B cell (primary cell): ENCODE data around the gene SLC5A2. TPM values are rescaled to one million over a fixed set of nuclear protein-coding genes. Genes with fewer than 3 reads are reported as not detected.

ENCODE experiments used
- ATAC-seq: fragments of 200-7000 bp; cut with Tn5 transposase; one replicate; pipeline ENCODE4 v1.10.0; 2021; ENCODE audit warnings: low read depth, mild to moderate bottlenecking, moderate number of reproducible peaks, moderate library complexity
- CTCF ChIA-PET: fragments of 350-600 bp; sonication (Branson Sonifier 250); formaldehyde crosslinking; loops from one replicate; lab custom pipeline; 2021; ENCODE audit warnings: antibody characterized with exemption, inconsistent platforms; lab: Charles Lee
- POLR2A ChIA-PET: fragments of 350-600 bp; sonication (Branson Sonifier 250); formaldehyde crosslinking; loops from one replicate; lab custom pipeline; 2021; ENCODE audit warnings: antibody characterized with exemption; lab: Charles Lee
- DNase-seq: peaks from one replicate; pipeline ENCODE4 v3.0.0; 2013
- H2AFZ ChIP-seq: 2 replicates; pipeline ENCODE4 v1.6.1; 2012; ENCODE audit warnings: mild to moderate bottlenecking, low read depth, low read length; ENCODE audit not compliant: insufficient read depth, poor library complexity, severe bottlenecking
- H3K27ac ChIP-seq, 2 donors: 1 replicate in 1 of 2; 2 replicates in 1 of 2; pipeline ENCODE4 v1.5.1; 2012 to 2013; ENCODE audit warnings: low read length in 2 of 2, mild to moderate bottlenecking in 2 of 2, moderate library complexity in 1 of 2
- H3K27me3 ChIP-seq, 4 experiments: fragments of 200-600 bp in 1 of 4; sonication (generic) in 1 of 4; replicated peaks in 1 of 4; 1 replicate in 2 of 4; 2 replicates in 2 of 4; pipeline versions ENCODE4 v1.6.1 to v1.7.0; 2013 to 2016; ENCODE audit warnings: low read length in 3 of 4, mild to moderate bottlenecking in 2 of 4, mixed read lengths in 1 of 4, moderate library complexity in 1 of 4; ENCODE audit not compliant: insufficient read depth in 4 of 4, control insufficient read depth in 3 of 4; ENCODE audit errors: control extremely low read depth in 1 of 4
- H3K36me3 ChIP-seq, 2 experiments: replicated peaks in 1 of 2; 1 replicate in 1 of 2; 2 replicates in 1 of 2; pipeline versions ENCODE4 v1.6.1 to v1.7.1; 2013; ENCODE audit warnings: low read length in 1 of 2; ENCODE audit not compliant: insufficient read depth in 2 of 2, control insufficient read depth in 1 of 2; ENCODE audit errors: control extremely low read depth in 1 of 2, extremely low read depth in 1 of 2
- H3K4me1 ChIP-seq, 2 donors: fragments of 200-600 bp in 1 of 2; sonication (generic) in 1 of 2; 1 replicate in 1 of 2; 2 replicates in 1 of 2; pipeline versions ENCODE4 v1.5.1 to v1.6.1; 2013 to 2017; ENCODE audit warnings: low read length in 2 of 2; ENCODE audit not compliant: control insufficient read depth in 2 of 2, insufficient read depth in 2 of 2
- H3K4me2 ChIP-seq: replicated peaks from 2 replicates; pipeline ENCODE3; 2012; ENCODE audit warnings: mild to moderate bottlenecking, low read depth, low read length; ENCODE audit not compliant: poor library complexity, severe bottlenecking
- H3K4me3 ChIP-seq, 5 experiments: fragments of 200-600 bp in 1 of 5; sonication (generic) in 1 of 5; 1 replicate in 3 of 5; 2 replicates in 2 of 5; pipeline versions ENCODE4 v1.5.1 to v1.7.0; 2011 to 2016; ENCODE audit warnings: low read length in 4 of 5, mild to moderate bottlenecking in 4 of 5, low read depth in 2 of 5, control low read depth in 1 of 5, moderate library complexity in 1 of 5; ENCODE audit not compliant: insufficient read depth in 1 of 5; ENCODE audit errors: control extremely low read depth in 1 of 5, extremely low read depth in 1 of 5
- H3K79me2 ChIP-seq: fragments of 200-600 bp; sonication (generic); one replicate; pipeline ENCODE4 v1.6.0; 2016; ENCODE audit warnings: low read length; ENCODE audit not compliant: control insufficient read depth, insufficient read depth
- H3K9ac ChIP-seq: fragments of 200-600 bp; sonication (generic); 2 replicates; pipeline ENCODE4 v1.6.1; 2017; ENCODE audit warnings: mild to moderate bottlenecking, low read length, moderate library complexity
- H3K9me3 ChIP-seq, 3 donors: one replicate each; pipeline versions ENCODE4 v1.6.1 to v1.7.1; 2013; ENCODE audit warnings: low read length in 2 of 3; ENCODE audit not compliant: control insufficient read depth in 2 of 3, insufficient read depth in 1 of 3; ENCODE audit errors: control extremely low read depth in 1 of 3
- H4K20me1 ChIP-seq: 2 replicates; pipeline ENCODE4 v1.6.0; 2012; ENCODE audit warnings: mild to moderate bottlenecking, low read length; ENCODE audit not compliant: insufficient read depth, control insufficient read depth, poor library complexity, severe bottlenecking
- H3K27ac Mint-ChIP-seq: one replicate; pipeline ENCODE4 v1.8.0; 2021; ENCODE audit warnings: mixed read lengths
- H3K27me3 Mint-ChIP-seq: one replicate; pipeline ENCODE4 v1.8.0; 2021; ENCODE audit warnings: mixed read lengths
- H3K4me1 Mint-ChIP-seq: one replicate; pipeline ENCODE4 v1.8.0; 2021; ENCODE audit warnings: mixed read lengths
- H3K4me3 Mint-ChIP-seq: one replicate; pipeline ENCODE4 v1.8.0; 2021; ENCODE audit warnings: mixed read lengths
- H3K9me3 Mint-ChIP-seq: one replicate; pipeline ENCODE4 v1.8.0; 2022; ENCODE audit warnings: mixed read lengths; ENCODE audit not compliant: insufficient read depth
- CTCF ChIP-seq: fragments of 200-600 bp; IDR thresholded peaks from one replicate; pipeline ENCODE4 v1.8.0; 2022; ENCODE audit warnings: antibody characterized with exemption, mild to moderate bottlenecking
- EZH2 ChIP-seq: IDR thresholded peaks from 2 replicates; pipeline ENCODE4 v1.6.1; 2012; ENCODE audit warnings: borderline replicate concordance, low read depth, mild to moderate bottlenecking, moderate library complexity, low read length; ENCODE audit not compliant: insufficient read depth, poor library complexity, severe bottlenecking
- WGBS: methylation state at CpG from one replicate; pipeline ENCODE4 v1.1.5; 2013; ENCODE audit warnings: missing lambda C conversion rate; ENCODE audit not compliant: insufficient coverage; 5-methylcytosine and 5-hydroxymethylcytosine counted together
- intact Hi-C: fragments of 100-400 bp; cut with micrococcal nuclease; formaldehyde crosslinking; loops from one replicate; pipeline ENCODE4 v1.10.0; 2022
- polyA plus RNA-seq: library from polyadenylated mRNA; depleted of rRNA; stranded (reverse); fragments of >200 nt; gene quantifications from 2 replicates; pipeline ENCODE4 v1.2.3, GENCODE V29; 2012
- total RNA-seq, 2 donors: library from RNA; stranded (reverse); fragments of 120-200 nt in 1 of 2; gene quantifications; 1 replicate in 1 of 2; 2 replicates in 1 of 2; pipeline versions ENCODE4 v1.2.3 to v1.2.4, GENCODE V29; 2013 to 2022

The SLC5A2 gene
- total and polyA plus RNA-seq, 2 donors (not counting 1 experiment from before 2014, with no cell fraction given), result 0.67 to 0.69 TPM

- H3K9ac ChIP-seq, result no peak overlapping the region
- H3K4me3 ChIP-seq, result peak overlapping the region in 1 of 5 experiments; percentile 38
- H3K27me3 ChIP-seq, result peaks cover 0 to 39% (median 20%) of the 10 kb centered on the region in 4 experiments
- Mint-ChIP-seq H3K9me3 (no peaks in the 10 kb centered on the region), H3K27me3 (peaks cover 46% of the 10 kb centered on the region), H3K4me3 (no peak overlapping the region), H3K27ac (no peak overlapping the region), H3K4me1 (peaks cover 2% of the 10 kb centered on the region)
- no peaks in the 10 kb centered on the region for H3K36me3 ChIP-seq
- peaks cover 0 to 17% (median 0%) of the 10 kb centered on the region in 3 donors for H3K9me3 ChIP-seq
- peak overlapping the region; percentile 51 for H3K4me2 ChIP-seq
- no peak for ATAC-seq
- 81% methylated on average over 19 of the region's 21 CpGs for WGBS
- H4K20me1 ChIP-seq, result no peaks in the 10 kb centered on the region
- peak overlapping the region; percentile 33 for H2AFZ ChIP-seq
- POLR2A ChIA-PET, result no interaction called here
- H3K79me2 ChIP-seq, result no peaks in the 10 kb centered on the region
- CTCF ChIA-PET, result interaction anchor here (0.8 kb wide), 1 partner anchor 552 kb away, joined by 3 read pairs; the partner anchor contains the start of gene HSD3B7
- H3K27ac ChIP-seq, result no peak overlapping the region
- peaks cover 2 to 10% of the 10 kb centered on the region in 2 donors for H3K4me1 ChIP-seq
- TF ChIP-seq EZH2, result no peak
- no peak for TF ChIP-seq CTCF
- no peak for DNase-seq
- intact Hi-C loops, result no loop called here
These were observed 54.0 kb downstream of the SLC5A2 start for GRCh38 chr16:31536804-31537361.
